ENCODE measurements around the gene TCEA2.
A peak's percentile ranks its signal among the peaks of the same experiment; 100 is the strongest.
"Not testable (repeated sequence)": the region's sequence is repeated elsewhere in the genome, so short reads cannot be mapped to it uniquely, and the experiment has no call there.

Gene TCEA2

DNA sequence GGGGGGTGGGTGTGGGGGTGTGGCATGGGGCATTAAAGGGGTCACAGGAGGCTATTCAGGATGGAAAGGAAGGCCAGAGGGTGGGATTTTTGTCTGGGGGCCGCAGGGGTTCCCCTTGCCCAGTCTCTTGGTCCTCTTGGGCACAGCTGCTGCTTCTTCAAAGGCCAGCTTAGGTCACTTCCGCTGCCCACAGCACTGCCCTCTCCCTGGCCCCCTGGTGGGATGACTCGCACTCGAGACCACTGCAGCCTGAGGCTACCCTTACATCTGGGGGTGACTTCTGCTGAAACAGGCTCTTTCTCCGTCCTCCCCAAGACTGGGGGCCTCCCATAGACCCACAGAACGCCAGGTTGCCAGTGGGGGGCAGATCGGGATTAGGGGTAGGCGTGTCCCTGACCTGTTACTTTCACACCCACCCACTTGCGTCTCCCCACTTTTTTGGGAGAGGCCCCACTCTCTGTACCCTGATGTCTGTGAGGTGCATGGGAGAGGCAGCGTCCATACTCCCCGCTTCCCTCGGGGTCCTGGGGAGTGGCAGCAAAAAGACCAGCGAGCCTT, 19.9 kb downstream of the TCEA2 start:
- no peak overlapping the region for H3K27ac Mint-ChIP-seq
- H3K36me3 Mint-ChIP-seq (ENCODE audit: low read depth): no peaks in the 10 kb centered on the region
- ATAC-seq (no peak), DNase-seq (no peak)
- peaks cover 30% of the 10 kb centered on the region for H3K4me1 Mint-ChIP-seq
- peaks cover 19% of the 10 kb centered on the region for H3K27me3 Mint-ChIP-seq
- H3K9me3 Mint-ChIP-seq: no peaks in the 10 kb centered on the region
- H3K4me3 Mint-ChIP-seq: peak overlapping the region; percentile 68

GRCh38 chr20:64083378-64083803, 20.4 kb downstream of the TCEA2 start:
- H3K27ac Mint-ChIP-seq: no peak overlapping the region
- H3K4me1 Mint-ChIP-seq: peaks cover 27% of the 10 kb centered on the region
- H3K27me3 Mint-ChIP-seq: peaks cover 19% of the 10 kb centered on the region
- H3K9me3 Mint-ChIP-seq: no peaks in the 10 kb centered on the region
- H3K4me3 Mint-ChIP-seq: peak overlapping the region; percentile 68
- peak; percentile 50 for ATAC-seq
- DNase-seq: peak; percentile 82
- H3K36me3 Mint-ChIP-seq (ENCODE audit: low read depth): no peaks in the 10 kb centered on the region

DNA sequence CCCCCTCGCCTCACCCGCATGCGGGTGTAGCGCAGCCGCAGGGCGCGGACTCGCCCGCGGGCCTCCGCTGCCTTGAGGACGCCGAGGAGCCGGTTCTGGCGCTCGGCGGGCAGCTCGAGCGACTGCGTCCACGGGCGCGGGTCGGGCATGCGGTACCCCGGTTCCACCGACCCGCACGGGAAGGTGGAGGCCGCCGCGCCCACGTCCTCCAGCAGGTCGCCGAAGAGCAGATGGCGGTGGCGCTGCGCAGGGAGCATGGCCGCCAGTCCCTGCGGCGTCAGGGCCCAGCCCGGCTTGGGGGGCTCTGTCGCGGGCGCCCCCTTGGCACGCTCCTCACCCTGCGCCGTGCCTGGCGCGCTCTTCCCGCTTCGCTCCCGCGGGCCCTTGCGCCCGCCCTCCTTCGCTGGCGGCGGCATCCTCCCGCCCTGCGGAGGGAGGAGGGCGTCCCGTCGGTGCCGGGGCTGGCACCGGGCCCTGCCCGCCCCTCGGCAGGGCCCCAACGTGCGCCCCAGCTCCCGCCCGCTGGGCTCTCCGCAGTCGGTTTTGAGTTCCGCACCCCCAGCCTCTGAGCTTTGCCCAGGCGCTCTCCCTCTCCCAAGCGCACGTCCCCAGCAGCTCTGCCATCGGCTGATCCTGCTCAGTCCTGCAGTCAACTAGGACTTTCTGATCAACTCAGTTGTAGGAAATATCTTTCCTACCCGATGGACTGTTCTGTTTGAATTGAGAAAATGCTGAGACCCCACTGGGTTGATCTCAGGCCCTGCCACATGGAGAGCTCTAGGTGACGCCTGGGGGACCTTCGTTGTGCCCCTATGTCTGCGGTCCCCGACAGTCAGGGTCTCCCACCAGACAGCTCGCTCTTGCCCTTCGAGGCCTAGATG, 21.0 kb downstream of the TCEA2 start, which contains the start of gene LKAAEAR1:
LKAAEAR1 (minus strand) TSS at position 595 of the 881 bp plus-strand sequence; CDS start at position 416, 179 bp downstream.
- ATAC-seq (no peak), DNase-seq (no peak)
- H3K4me1 Mint-ChIP-seq: peaks cover 26% of the 10 kb centered on the region
- peak within 1 kb of the TSS; percentile 77 for H3K4me3 Mint-ChIP-seq
- no peak within 1 kb of the TSS for H3K27ac Mint-ChIP-seq
- no peaks in the 10 kb centered on the region for H3K9me3 Mint-ChIP-seq
- H3K36me3 Mint-ChIP-seq (ENCODE audit: low read depth): no peaks in the 10 kb centered on the region
- peaks cover 19% of the 10 kb centered on the region for H3K27me3 Mint-ChIP-seq

GRCh38 chr20:64084685-64085152, 21.7 kb downstream of the TCEA2 start:
- DNase-seq: no peak
- ATAC-seq: no peak
- no peaks in the 10 kb centered on the region for H3K9me3 Mint-ChIP-seq
- peak overlapping the region; percentile 77 for H3K4me3 Mint-ChIP-seq
- no peaks in the 10 kb centered on the region for H3K36me3 Mint-ChIP-seq (ENCODE audit: low read depth)
- no peak overlapping the region for H3K27ac Mint-ChIP-seq
- H3K27me3 Mint-ChIP-seq: peaks cover 19% of the 10 kb centered on the region
- peaks cover 25% of the 10 kb centered on the region for H3K4me1 Mint-ChIP-seq

DNA sequence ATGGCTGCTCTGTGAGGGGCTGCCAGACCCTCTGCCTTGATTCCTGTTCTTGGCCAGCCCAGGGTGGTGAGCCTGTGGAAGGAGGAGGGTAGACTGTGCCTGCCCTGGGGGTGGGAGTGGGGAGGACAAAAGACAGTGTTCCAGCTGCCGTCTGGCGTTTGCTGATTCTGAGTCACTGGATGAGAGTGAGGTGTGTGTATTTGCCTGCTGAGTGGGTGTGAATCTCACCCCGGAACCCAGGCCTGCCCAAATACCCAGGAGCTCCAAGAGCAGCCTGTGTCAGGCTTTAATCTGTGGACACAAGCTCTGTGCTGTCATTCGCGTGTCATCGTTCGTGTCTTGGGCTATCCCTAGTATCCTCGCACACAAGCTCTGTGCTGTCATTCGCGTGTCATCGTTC, 23.8 kb downstream of the TCEA2 start:
- Mint-ChIP-seq H3K27me3 (peaks cover 16% of the 10 kb centered on the region), H3K9me3 (no peaks in the 10 kb centered on the region), H3K27ac (no peak overlapping the region)

DNA sequence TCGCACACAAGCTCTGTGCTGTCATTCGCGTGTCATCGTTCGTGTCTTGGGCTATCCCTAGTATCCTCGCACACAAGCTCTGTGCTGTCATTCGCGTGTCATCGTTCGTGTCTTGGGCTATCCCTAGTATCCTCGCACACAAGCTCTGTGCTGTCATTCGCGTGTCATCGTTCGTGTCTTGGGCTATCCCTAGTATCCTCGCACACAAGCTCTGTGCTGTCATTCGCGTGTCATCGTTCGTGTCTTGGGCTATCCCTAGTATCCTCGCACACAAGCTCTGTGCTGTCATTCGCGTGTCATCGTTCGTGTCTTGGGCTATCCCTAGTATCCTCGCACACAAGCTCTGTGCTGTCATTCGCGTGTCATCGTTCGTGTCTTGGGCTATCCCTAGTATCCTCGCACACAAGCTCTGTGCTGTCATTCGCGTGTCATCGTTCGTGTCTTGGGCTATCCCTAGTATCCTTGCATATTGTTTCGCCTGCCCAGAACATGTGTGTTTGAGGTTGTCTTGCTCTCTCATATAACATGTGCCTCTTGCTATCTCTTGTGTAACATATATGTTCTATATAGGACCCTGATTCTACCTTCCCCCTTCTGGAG, 24.3 kb downstream of the TCEA2 start:
- H3K4me3 Mint-ChIP-seq; DNase-seq; ATAC-seq; H3K9me3 Mint-ChIP-seq; H3K36me3 Mint-ChIP-seq (ENCODE audit: low read depth); H3K27ac Mint-ChIP-seq: not testable (repeated sequence)
- H3K27me3 Mint-ChIP-seq: peaks cover 11% of the 10 kb centered on the region
- H3K4me1 Mint-ChIP-seq: peaks cover 12% of the 10 kb centered on the region

More for the DNA sequence above, 23.8 kb downstream of the TCEA2 start:
- ATAC-seq (no peak), DNase-seq (no peak)
- H3K36me3 Mint-ChIP-seq (ENCODE audit: low read depth): no peaks in the 10 kb centered on the region
- H3K4me3 Mint-ChIP-seq: no peak overlapping the region
- peaks cover 15% of the 10 kb centered on the region for H3K4me1 Mint-ChIP-seq

- H3K27me3 Mint-ChIP-seq: peaks cover 11% of the 10 kb centered on the region
- not testable (repeated sequence) for DNase-seq; H3K27ac Mint-ChIP-seq; H3K4me3 Mint-ChIP-seq; H3K9me3 Mint-ChIP-seq; ATAC-seq; H3K4me1 Mint-ChIP-seq; H3K36me3 Mint-ChIP-seq (ENCODE audit: low read depth)
These were observed 25.6 kb downstream of the TCEA2 start for GRCh38 chr20:64088586-64088985.

DNA sequence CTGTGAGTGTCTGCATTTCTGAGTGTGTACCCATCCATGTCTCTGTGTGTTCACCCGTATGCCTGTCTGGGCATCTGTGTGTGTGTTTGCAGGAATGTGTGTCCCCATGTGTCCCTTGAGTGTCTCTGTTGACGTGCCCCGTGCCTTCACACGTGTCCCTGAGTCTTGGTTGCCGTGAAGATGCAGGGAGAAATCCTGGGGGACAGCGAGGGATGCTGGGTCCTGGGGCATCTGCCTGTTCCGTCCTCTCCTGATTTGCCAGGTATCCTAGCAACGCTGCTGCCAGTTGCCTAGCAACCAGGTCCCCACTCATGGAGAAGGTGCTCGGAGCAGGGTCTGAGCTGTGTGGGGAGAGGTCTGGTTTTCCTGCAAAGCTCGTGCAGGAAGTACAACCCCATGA, 27.2 kb downstream of the TCEA2 start:
- H3K9me3 Mint-ChIP-seq: no peaks in the 10 kb centered on the region
- no peak for ATAC-seq
- H3K4me3 Mint-ChIP-seq: no peak overlapping the region
- H3K36me3 Mint-ChIP-seq (ENCODE audit: low read depth): no peaks in the 10 kb centered on the region
- no peaks in the 10 kb centered on the region for H3K4me1 Mint-ChIP-seq
- no peak overlapping the region for H3K27ac Mint-ChIP-seq
- DNase-seq: no peak
- H3K27me3 Mint-ChIP-seq: peaks cover 5% of the 10 kb centered on the region

DNA sequence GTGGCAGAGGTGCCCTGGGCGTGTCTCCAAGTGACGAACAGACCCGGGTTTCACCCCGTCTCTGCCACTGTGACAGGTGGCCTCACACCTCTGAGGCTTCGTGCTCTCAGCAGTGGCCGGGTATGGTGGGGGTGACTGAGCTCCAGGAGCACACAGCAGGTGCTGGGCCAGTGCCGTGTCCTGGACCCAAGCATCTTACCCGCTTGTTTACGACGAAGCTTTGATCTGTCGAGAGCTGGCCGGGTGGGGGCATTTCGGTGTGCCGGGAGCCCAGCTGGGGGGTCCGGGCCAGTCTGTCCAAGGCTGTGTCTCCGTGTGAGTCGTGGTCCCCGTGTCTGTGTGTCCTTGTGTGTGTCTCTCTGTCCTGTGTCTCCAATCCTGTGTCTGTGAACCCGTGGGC, 28.3 kb downstream of the TCEA2 start:
- ATAC-seq: no peak
- DNase-seq: no peak
- no peaks in the 10 kb centered on the region for H3K4me1 Mint-ChIP-seq
- H3K27me3 Mint-ChIP-seq: no peaks in the 10 kb centered on the region
- no peak overlapping the region for H3K4me3 Mint-ChIP-seq
- H3K27ac Mint-ChIP-seq: no peak overlapping the region
- no peaks in the 10 kb centered on the region for H3K36me3 Mint-ChIP-seq (ENCODE audit: low read depth)
- no peaks in the 10 kb centered on the region for H3K9me3 Mint-ChIP-seq

GRCh38 chr20:64091770-64092169, 28.8 kb downstream of the TCEA2 start:
- DNase-seq (no peak), ATAC-seq (no peak)
- Mint-ChIP-seq H3K27ac (no peak overlapping the region), H3K36me3 (ENCODE audit: low read depth) (peaks cover under 1% of the 10 kb centered on the region), H3K9me3 (peaks cover 4% of the 10 kb centered on the region), H3K4me1 (no peaks in the 10 kb centered on the region), H3K4me3 (no peak overlapping the region), H3K27me3 (no peaks in the 10 kb centered on the region)

GRCh38 chr20:64092258-64093012, 29.4 kb downstream of the TCEA2 start:
- Mint-ChIP-seq H3K27me3 (no peaks in the 10 kb centered on the region), H3K4me3 (no peak overlapping the region), H3K27ac (no peak overlapping the region), H3K36me3 (ENCODE audit: low read depth) (peaks cover 2% of the 10 kb centered on the region), H3K4me1 (no peaks in the 10 kb centered on the region), H3K9me3 (peaks cover 6% of the 10 kb centered on the region)
- ATAC-seq (no peak), DNase-seq (no peak)

DNA sequence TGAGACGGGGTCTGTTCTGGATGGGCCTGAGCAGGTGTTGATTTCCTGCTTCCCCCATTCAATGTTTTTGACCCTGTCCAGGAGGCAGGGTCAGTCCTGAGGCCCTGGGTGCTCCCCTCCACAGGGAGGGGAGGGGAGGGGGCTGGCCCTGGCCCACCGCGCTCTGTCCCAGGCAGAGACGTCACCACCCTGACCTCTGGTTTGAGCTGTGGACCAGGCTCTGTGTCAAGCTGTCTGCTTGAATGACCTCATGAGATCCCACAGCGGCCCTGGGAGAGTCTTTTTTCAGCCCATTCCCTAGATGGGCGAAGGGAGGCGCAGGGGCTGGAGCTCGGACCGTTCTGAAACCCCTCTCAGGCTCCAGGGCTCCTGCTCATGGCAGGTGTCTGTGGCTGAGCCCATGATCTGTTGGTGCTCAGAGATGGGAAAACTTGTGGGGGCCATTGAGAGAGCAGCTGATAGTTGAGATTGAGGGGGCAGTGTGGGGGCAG, 30.1 kb downstream of the TCEA2 start:
- Mint-ChIP-seq H3K36me3 (ENCODE audit: low read depth) (peaks cover 2% of the 10 kb centered on the region), H3K27ac (no peak overlapping the region), H3K4me1 (no peaks in the 10 kb centered on the region), H3K27me3 (no peaks in the 10 kb centered on the region), H3K9me3 (peaks cover 6% of the 10 kb centered on the region), H3K4me3 (no peak overlapping the region)
- no peak for DNase-seq
- ATAC-seq: no peak

DNA sequence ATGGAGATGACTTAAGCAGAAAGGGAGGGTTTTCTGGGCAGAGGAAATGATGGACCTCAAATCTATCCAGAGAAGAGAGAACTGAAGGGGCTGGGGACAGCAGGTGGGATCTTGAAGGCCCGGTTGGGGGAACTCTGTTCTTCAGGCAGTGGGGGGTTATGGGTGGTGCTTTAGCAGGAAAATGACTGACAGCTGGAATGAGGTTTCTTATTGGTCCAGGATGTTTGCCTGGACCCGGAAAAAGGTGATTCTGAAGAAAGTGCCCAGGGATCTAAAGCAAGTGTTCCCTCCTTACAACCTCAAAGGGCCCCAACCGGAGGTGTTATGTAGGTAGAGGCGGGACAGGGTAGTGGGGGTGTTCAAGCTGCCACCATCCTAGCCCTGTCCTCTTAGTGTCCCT, 32.5 kb downstream of the TCEA2 start:
- Mint-ChIP-seq H3K27me3 (no peaks in the 10 kb centered on the region), H3K4me1 (peaks cover 7% of the 10 kb centered on the region), H3K9me3 (peaks cover 6% of the 10 kb centered on the region), H3K27ac (no peak overlapping the region), H3K4me3 (no peak overlapping the region), H3K36me3 (ENCODE audit: low read depth) (peaks cover 2% of the 10 kb centered on the region)
- no peak for DNase-seq
- no peak for ATAC-seq

- Mint-ChIP-seq H3K27ac (no peak overlapping the region), H3K36me3 (ENCODE audit: low read depth) (peaks cover 2% of the 10 kb centered on the region), H3K27me3 (peaks cover under 1% of the 10 kb centered on the region), H3K9me3 (peaks cover 6% of the 10 kb centered on the region), H3K4me1 (peaks cover 12% of the 10 kb centered on the region), H3K4me3 (no peak overlapping the region)
- no peak for DNase-seq
- ATAC-seq: no peak
These were observed 32.9 kb downstream of the TCEA2 start for GRCh38 chr20:64095927-64096326.

Data from activated naive CD8-positive, alpha-beta T cell treated with anti-CD3 and anti-CD28 coated beads, Interleukin-2, amount 50 U/mL, for 24 hours (primary cell).